CD4-positive, alpha-beta memory T cell (primary cell): ENCODE measurements around the gene UBE2G2. TPM values are rescaled to one million over a fixed set of nuclear protein-coding genes. Genes with fewer than 3 reads are reported as not detected.

Experiments used
- CTCF ChIA-PET: fragments of 350-600 bp; sonication (Branson Sonifier 250); formaldehyde crosslinking; loops from one replicate; lab custom pipeline; 2021; ENCODE audit warnings: inconsistent platforms; ENCODE audit not compliant: partially characterized antibody; lab: Charles Lee
- POLR2A ChIA-PET: fragments of 350-600 bp; sonication (Branson Sonifier 250); formaldehyde crosslinking; loops from one replicate; lab custom pipeline; 2021; ENCODE audit not compliant: partially characterized antibody; lab: Charles Lee
- DNase-seq, 5 donors: peaks; one replicate each; pipeline versions ENCODE4 v3.0.0 to v3.0.0-alpha.2; 2020 to 2022; ENCODE audit warnings: mixed read lengths in 1 of 5
- H3K27ac ChIP-seq: one replicate; pipeline ENCODE4 v1.7.0; 2013; ENCODE audit warnings: low read depth, low read length
- H3K27me3 ChIP-seq: 2 replicates; pipeline ENCODE4 v1.7.0; 2013; ENCODE audit warnings: mild to moderate bottlenecking, low read length, moderate library complexity; ENCODE audit not compliant: insufficient read depth
- H3K36me3 ChIP-seq: 2 replicates; pipeline ENCODE4 v1.7.0; 2013; ENCODE audit warnings: mild to moderate bottlenecking, low read length, moderate library complexity; ENCODE audit not compliant: insufficient read depth
- H3K4me1 ChIP-seq: 2 replicates; pipeline ENCODE4 v1.7.0; 2013; ENCODE audit warnings: mild to moderate bottlenecking, low read length, moderate library complexity; ENCODE audit not compliant: insufficient read depth
- H3K4me3 ChIP-seq, 2 donors: one replicate each; pipeline ENCODE4 v1.7.0; 2013; ENCODE audit warnings: low read length in 2 of 2, mild to moderate bottlenecking in 1 of 2
- H3K9me3 ChIP-seq, 2 donors: one replicate each; pipeline ENCODE4 v1.7.0; 2013; ENCODE audit warnings: low read length in 2 of 2, control low read depth in 1 of 2; ENCODE audit not compliant: control insufficient read depth in 1 of 2
- H3K27ac Mint-ChIP-seq, 7 donors: one replicate each; pipeline ENCODE4 v1.8.0; 2020 to 2021; ENCODE audit warnings: mixed read lengths in 7 of 7, mild to moderate bottlenecking in 6 of 7, inconsistent platforms in 3 of 7, moderate library complexity in 3 of 7
- H3K27me3 Mint-ChIP-seq, 2 donors: one replicate each; pipeline ENCODE4 v1.8.0; 2020 to 2021; ENCODE audit warnings: mixed read lengths in 2 of 2
- H3K36me3 Mint-ChIP-seq, 2 donors: one replicate each; pipeline ENCODE4 v1.8.0; 2020 to 2021; ENCODE audit warnings: mixed read lengths in 2 of 2, inconsistent platforms in 1 of 2, mild to moderate bottlenecking in 1 of 2
- H3K4me1 Mint-ChIP-seq, 4 donors: one replicate each; pipeline ENCODE4 v1.8.0; 2020 to 2021; ENCODE audit warnings: mixed read lengths in 4 of 4, mild to moderate bottlenecking in 1 of 4
- H3K4me3 Mint-ChIP-seq, 8 donors: one replicate each; pipeline ENCODE4 v1.8.0; 2020 to 2021; ENCODE audit warnings: mixed read lengths in 8 of 8, mild to moderate bottlenecking in 7 of 8, moderate library complexity in 6 of 8, inconsistent platforms in 3 of 8
- H3K9me3 Mint-ChIP-seq, 8 donors: one replicate each; pipeline ENCODE4 v1.8.0; 2020 to 2021; ENCODE audit warnings: mixed read lengths in 8 of 8, mild to moderate bottlenecking in 5 of 8, inconsistent platforms in 3 of 8, moderate library complexity in 1 of 8
- intact Hi-C: fragments of 100-400 bp; cut with micrococcal nuclease; formaldehyde crosslinking; loops from one replicate; pipeline ENCODE4 v1.15.1; 2023
- polyA plus RNA-seq, 2 donors: library from polyadenylated mRNA; unstranded; fragments of 300-500 nt; fragmentation: Illumina TruSeq; gene quantifications; one replicate each; pipeline ENCODE4 v1.2.3, GENCODE V29; 2021
- total RNA-seq, 2 experiments: library from RNA; stranded (reverse); gene quantifications; one replicate each; pipeline ENCODE4 v1.2.3, GENCODE V29; 2021

The UBE2G2 gene
- total and polyA plus RNA-seq, 4 experiments from 2014 or later = 51.8 to 131 (median 95.4) TPM

- no peaks in the 10 kb centered on the region for H3K9me3 ChIP-seq
- H3K36me3 ChIP-seq = no peaks in the 10 kb centered on the region
- no peak overlapping the region for H3K4me3 ChIP-seq
- H3K27ac ChIP-seq = no peak overlapping the region
- intact Hi-C loops = loop anchor here (1.0 kb wide), 1 partner anchor 11 kb away; the partner anchor contains the start of gene TSPEAR
- DNase-seq = no peak
- H3K4me1 ChIP-seq = peaks cover 15% of the 10 kb centered on the region
- H3K9me3 Mint-ChIP-seq = peaks cover 0 to 4% (median 0%) of the 10 kb centered on the region in 8 donors
- ChIA-PET POLR2A (interaction anchor here (1.3 to 2.0 kb wide), 3 partner anchors 65 to 175 kb away, joined by 4 to 5 read pairs (median 5); partner anchors contain the start of gene KRTAP12-3), CTCF (interaction anchor here (1.2 to 1.9 kb wide), 2 partner anchors 20 to 212 kb away, joined by 4 to 8 read pairs; no protein-coding TSS in a partner anchor)
- H3K4me1 Mint-ChIP-seq = peaks cover 5 to 15% (median 9%) of the 10 kb centered on the region in 4 donors
- peaks cover 25% of the 10 kb centered on the region for H3K27me3 ChIP-seq
- H3K4me3 Mint-ChIP-seq = peak overlapping the region in 7 of 8 donors; percentile 57 to 86 (median 74)
- H3K27ac Mint-ChIP-seq = no peak overlapping the region
- peaks cover 39% of the 10 kb centered on the region in 2 donors for H3K27me3 Mint-ChIP-seq
- H3K36me3 Mint-ChIP-seq = no peaks in the 10 kb centered on the region
Measured at GRCh38 chr21:44722731-44723130, 78.9 kb downstream of the UBE2G2 start.

GRCh38 chr21:44720170-44720569 is 81.5 kb downstream of the UBE2G2 start:
- no peak overlapping the region for H3K27ac ChIP-seq
- no peak overlapping the region for H3K27ac Mint-ChIP-seq
- H3K36me3 Mint-ChIP-seq = no peaks in the 10 kb centered on the region
- peaks cover 15% of the 10 kb centered on the region for H3K4me1 ChIP-seq
- no peaks in the 10 kb centered on the region for H3K9me3 ChIP-seq
- peaks cover 25% of the 10 kb centered on the region for H3K27me3 ChIP-seq
- H3K36me3 ChIP-seq = no peaks in the 10 kb centered on the region
- H3K4me3 ChIP-seq = no peak overlapping the region
- peak overlapping the region in 1 of 8 donors; percentile 5 for H3K4me3 Mint-ChIP-seq
- peaks cover 23 to 31% of the 10 kb centered on the region in 2 donors for H3K27me3 Mint-ChIP-seq
- H3K4me1 Mint-ChIP-seq = peaks cover 5 to 17% (median 9%) of the 10 kb centered on the region in 4 donors
- intact Hi-C loops = no loop called here
- ChIA-PET CTCF (interaction anchor here (0.7 to 0.8 kb wide), 2 partner anchors 12 to 210 kb away, joined by 3 read pairs; no protein-coding TSS in a partner anchor), POLR2A (interaction anchor here (1.0 kb wide), 2 partner anchors 10 to 11 kb away, joined by 3 read pairs; no protein-coding TSS in a partner anchor)
- no peak for DNase-seq
- peaks cover 0 to 7% (median 0%) of the 10 kb centered on the region in 8 donors for H3K9me3 Mint-ChIP-seq

Other genes starting within 250 kb of the UBE2G2 start
- not detected for gene KRTAP10-3, start 243.0 kb downstream of the UBE2G2 start, total RNA-seq
- not detected for gene KRTAP10-3, start 243.0 kb downstream of the UBE2G2 start, polyA plus RNA-seq
- not detected for gene KRTAP10-4, start 228.1 kb downstream of the UBE2G2 start, total RNA-seq
- not detected for gene KRTAP10-4, start 228.1 kb downstream of the UBE2G2 start, polyA plus RNA-seq
- gene KRTAP10-5, start 221.2 kb downstream of the UBE2G2 start, total RNA-seq = not detected
- not detected for gene KRTAP10-5, start 221.2 kb downstream of the UBE2G2 start, polyA plus RNA-seq
- gene KRTAP10-6, start 209.3 kb downstream of the UBE2G2 start, total RNA-seq = not detected
- gene KRTAP10-6, start 209.3 kb downstream of the UBE2G2 start, polyA plus RNA-seq = not detected
- gene KRTAP10-7, start 201.2 kb downstream of the UBE2G2 start, total RNA-seq = not detected
- gene KRTAP10-7, start 201.2 kb downstream of the UBE2G2 start, polyA plus RNA-seq = not detected
- not detected for gene KRTAP10-8, start 189.7 kb downstream of the UBE2G2 start, total RNA-seq
- gene KRTAP10-8, start 189.7 kb downstream of the UBE2G2 start, polyA plus RNA-seq = not detected
- gene KRTAP10-9, start 174.7 kb downstream of the UBE2G2 start, total RNA-seq = not detected
- gene KRTAP10-9, start 174.7 kb downstream of the UBE2G2 start, polyA plus RNA-seq = not detected
- gene KRTAP10-10, start 164.5 kb downstream of the UBE2G2 start, total RNA-seq = not detected
- not detected for gene KRTAP10-10, start 164.5 kb downstream of the UBE2G2 start, polyA plus RNA-seq
- gene KRTAP10-11, start 155.4 kb downstream of the UBE2G2 start, total RNA-seq = not detected
- gene KRTAP10-11, start 155.4 kb downstream of the UBE2G2 start, polyA plus RNA-seq = not detected
- gene KRTAP12-4, start 147.2 kb downstream of the UBE2G2 start, total RNA-seq = not detected
- not detected for gene KRTAP12-4, start 147.2 kb downstream of the UBE2G2 start, polyA plus RNA-seq
- gene KRTAP12-3, start 143.9 kb downstream of the UBE2G2 start, total RNA-seq = not detected
- 1 to 10 TPM in 1 of 2 donors, not detected in 1; 1.2 TPM for gene KRTAP12-3, start 143.9 kb downstream of the UBE2G2 start, polyA plus RNA-seq
- not detected for gene KRTAP12-2, start 134.9 kb downstream of the UBE2G2 start, total RNA-seq
- not detected for gene KRTAP12-2, start 134.9 kb downstream of the UBE2G2 start, polyA plus RNA-seq
- not detected for gene KRTAP12-1, start 119.7 kb downstream of the UBE2G2 start, total RNA-seq
- gene KRTAP12-1, start 119.7 kb downstream of the UBE2G2 start, polyA plus RNA-seq = not detected
- gene KRTAP10-12, start 104.6 kb downstream of the UBE2G2 start, total RNA-seq = not detected
- gene KRTAP10-12, start 104.6 kb downstream of the UBE2G2 start, polyA plus RNA-seq = not detected
- not detected for gene TSPEAR, start 90.2 kb downstream of the UBE2G2 start, total RNA-seq
- gene TSPEAR, start 90.2 kb downstream of the UBE2G2 start, polyA plus RNA-seq = under 1 TPM in 1 of 2 donors, not detected in 1; 0.07 TPM
- gene SUMO3, start 16.2 kb upstream of the UBE2G2 start, total RNA-seq = 10 to 100 TPM; 36.3 to 37.3 TPM
- 10 to 100 TPM; 74.9 to 99.7 TPM for gene SUMO3, start 16.2 kb upstream of the UBE2G2 start, polyA plus RNA-seq
- 100 to 1,000 TPM in 1 of 2 experiments, 10 to 100 TPM in 1; 98.7 to 110 TPM for gene PTTG1IP, start 71.9 kb upstream of the UBE2G2 start, total RNA-seq
- gene PTTG1IP, start 71.9 kb upstream of the UBE2G2 start, polyA plus RNA-seq = 10 to 100 TPM; 84.8 to 92.4 TPM
- 100 to 1,000 TPM; 278 to 291 TPM for gene ITGB2, start 119.1 kb upstream of the UBE2G2 start, total RNA-seq
- 100 to 1,000 TPM; 538 to 575 TPM for gene ITGB2, start 119.1 kb upstream of the UBE2G2 start, polyA plus RNA-seq
- 10 to 100 TPM; 17.7 to 21.6 TPM for gene SLX9, start 138.2 kb upstream of the UBE2G2 start, total RNA-seq
- gene SLX9, start 138.2 kb upstream of the UBE2G2 start, polyA plus RNA-seq = 10 to 100 TPM in 1 of 2 donors, 1 to 10 TPM in 1; 9.4 to 13.1 TPM